ENCODE measurements around the gene SEPSECS. TPM values are rescaled to one million over a fixed set of nuclear protein-coding genes. Genes with fewer than 3 reads are reported as not detected.
A peak's percentile ranks its signal among the peaks of the same experiment; 100 is the strongest.

Gene SEPSECS
- total and polyA plus RNA-seq, 8 donors: 0.29 to 33.0 (median 3.7) TPM

- Histone ChIP-seq H3K27me3 (no peaks in the 10 kb centered on the region), H3K27ac (no peak overlapping the region), H3K36me3 (no peaks in the 10 kb centered on the region), H3K4me3 (no peak overlapping the region), H3K9me3 (no peaks in the 10 kb centered on the region), H3K4me1 (no peaks in the 10 kb centered on the region)
- no peak for DNase-seq
- intact Hi-C loops (cut with DNase I; ENCODE audit: low total_unique reads): no loop called here
- TF ChIP-seq CTCF (IDR thresholded peaks at IDR 0.05) (no peak), POLR2A (IDR thresholded peaks at IDR 0.05) (no peak), EP300 (IDR thresholded peaks at IDR 0.05) (no peak), POLR2AphosphoS5 (IDR thresholded peaks at IDR 0.05) (no peak)
- WGBS, 5 donors: 35 to 54% (median 51%) methylated on average over 2 of the region's 2 CpGs
These were observed 30.2 kb upstream of the SEPSECS start for GRCh38 chr4:25190407-25190806.

- no peak overlapping the region for H3K4me3 ChIP-seq
- H3K4me1 ChIP-seq: no peaks in the 10 kb centered on the region
- 81 to 92% (median 83%) methylated on average over 4 of the region's 4 CpGs for WGBS, 5 donors
- DNase-seq: no peak
- no peaks in the 10 kb centered on the region for H3K36me3 ChIP-seq
- no peak for TF ChIP-seq POLR2A (IDR thresholded peaks at IDR 0.05)
- no peak for TF ChIP-seq POLR2AphosphoS5 (IDR thresholded peaks at IDR 0.05)
- no peak for TF ChIP-seq EP300 (IDR thresholded peaks at IDR 0.05)
- no peak for TF ChIP-seq CTCF (IDR thresholded peaks at IDR 0.05)
- H3K27me3 ChIP-seq: no peaks in the 10 kb centered on the region
- H3K9me3 ChIP-seq: no peaks in the 10 kb centered on the region
- intact Hi-C loops (cut with DNase I; ENCODE audit: low total_unique reads): no loop called here
- H3K27ac ChIP-seq: no peak overlapping the region
These were observed 23.8 kb upstream of the SEPSECS start for GRCh38 chr4:25184056-25184455.

GRCh38 chr4:25182937-25183336 is 22.7 kb upstream of the SEPSECS start:
- H3K9me3 ChIP-seq: no peaks in the 10 kb centered on the region
- H3K27ac ChIP-seq: no peak overlapping the region
- H3K36me3 ChIP-seq: no peaks in the 10 kb centered on the region
- no peak overlapping the region for H3K4me3 ChIP-seq
- 83 to 93% (median 88%) methylated on average over 5 of the region's 5 CpGs for WGBS, 5 donors
- intact Hi-C loops (cut with DNase I; ENCODE audit: low total_unique reads): no loop called here
- TF ChIP-seq CTCF (IDR thresholded peaks at IDR 0.05) (no peak), EP300 (IDR thresholded peaks at IDR 0.05) (no peak), POLR2A (IDR thresholded peaks at IDR 0.05) (no peak), POLR2AphosphoS5 (IDR thresholded peaks at IDR 0.05) (no peak)
- H3K4me1 ChIP-seq: no peaks in the 10 kb centered on the region
- H3K27me3 ChIP-seq: no peaks in the 10 kb centered on the region
- no peak for DNase-seq

- intact Hi-C loops (cut with DNase I; ENCODE audit: low total_unique reads): no loop called here
- peak in 5 of 7 experiments; percentile 27 to 61 (median 50) for TF ChIP-seq CTCF (IDR thresholded peaks at IDR 0.05)
- TF ChIP-seq EP300 (IDR thresholded peaks at IDR 0.05): no peak
- no peaks in the 10 kb centered on the region for H3K9me3 ChIP-seq
These were observed 20.4 kb upstream of the SEPSECS start for GRCh38 chr4:25180524-25181131.

More at GRCh38 chr4:25180524-25181131, 20.4 kb upstream of the SEPSECS start:
- 50 to 62% (median 53%) methylated on average over 3 of the region's 3 CpGs for WGBS, 5 donors
- H3K4me3 ChIP-seq: no peak overlapping the region
- no peak overlapping the region for H3K27ac ChIP-seq
- no peaks in the 10 kb centered on the region for H3K4me1 ChIP-seq
- no peaks in the 10 kb centered on the region for H3K27me3 ChIP-seq
- DNase-seq: peak; percentile 39 to 71
- H3K36me3 ChIP-seq: peaks cover 0 to 1% (median 0%) of the 10 kb centered on the region in 4 donors

All from stomach (tissue), 9 donors.